GM23338 (cell line): ENCODE measurements around the gene OSBPL1A. TPM values are rescaled to one million over a fixed set of nuclear protein-coding genes. Genes with fewer than 3 reads are reported as not detected.

Source experiments
- ATAC-seq: fragments of 200-7000 bp; cut with Tn5 transposase; 3 replicates; pipeline ENCODE4 v1.9.1; 2020
- DNase-seq: peaks from one replicate; pipeline ENCODE4 v3.0.0-alpha.2; 2015; ENCODE audit warnings: low spot score
- H2AFZ ChIP-seq: fragments of 200-600 bp; sonication (generic); 2 replicates; pipeline ENCODE4 v1.8.0; 2016; ENCODE audit warnings: antibody characterized with exemption, mild to moderate bottlenecking, moderate library complexity
- H3F3A ChIP-seq: fragments of 200-600 bp; sonication (generic); replicated peaks from 2 replicates; pipeline ENCODE4 v1.8.0; 2017; ENCODE audit warnings: antibody characterized with exemption, mixed run types, low read depth
- H3K27ac ChIP-seq: fragments of 200-600 bp; sonication (generic); 2 replicates; pipeline ENCODE4 v1.6.1; 2016; ENCODE audit warnings: low read depth
- H3K27me3 ChIP-seq: fragments of 200-600 bp; sonication (generic); 2 replicates; pipeline ENCODE4 v1.8.0; 2016; ENCODE audit warnings: mild to moderate bottlenecking, mixed run types, moderate library complexity; ENCODE audit not compliant: insufficient read depth
- H3K36me3 ChIP-seq: fragments of 200-600 bp; sonication (generic); 2 replicates; pipeline ENCODE4 v1.8.0; 2016; ENCODE audit warnings: mild to moderate bottlenecking; ENCODE audit not compliant: insufficient read depth
- H3K4me1 ChIP-seq: fragments of 200-600 bp; sonication (generic); 2 replicates; pipeline ENCODE4 v1.8.0; 2016; ENCODE audit warnings: mild to moderate bottlenecking, moderate library complexity; ENCODE audit not compliant: insufficient read depth
- H3K4me2 ChIP-seq: fragments of 200-600 bp; sonication (generic); 2 replicates; pipeline ENCODE4 v1.7.1; 2017; ENCODE audit warnings: mixed run types
- H3K4me3 ChIP-seq: fragments of 200-600 bp; sonication (generic); 2 replicates; pipeline ENCODE4 v1.6.1; 2016; ENCODE audit warnings: mixed run types
- H3K79me2 ChIP-seq: fragments of 200-600 bp; sonication (generic); replicated peaks from 2 replicates; pipeline ENCODE4 v1.8.0; 2017; ENCODE audit warnings: mild to moderate bottlenecking; ENCODE audit not compliant: insufficient read depth
- H3K9me2 ChIP-seq: fragments of 200-600 bp; sonication (generic); 2 replicates; pipeline ENCODE4 v1.8.0; 2017; ENCODE audit not compliant: insufficient read depth
- H4K20me1 ChIP-seq: fragments of 200-600 bp; sonication (generic); replicated peaks from 2 replicates; pipeline ENCODE4 v1.8.0; 2017; ENCODE audit warnings: mild to moderate bottlenecking; ENCODE audit not compliant: insufficient read depth
- H3K27ac Mint-ChIP-seq: 2 replicates; pipeline ENCODE4 v1.8.0; 2020; ENCODE audit warnings: inconsistent platforms, mild to moderate bottlenecking, moderate library complexity, mixed read lengths
- H3K27me3 Mint-ChIP-seq: 3 replicates; pipeline ENCODE4 v1.8.0; 2022; ENCODE audit warnings: low read depth, mild to moderate bottlenecking, moderate library complexity, mixed read lengths, inconsistent platforms; ENCODE audit not compliant: insufficient read depth, poor library complexity
- H3K36me3 Mint-ChIP-seq: 3 replicates; pipeline ENCODE4 v1.8.0; 2021; ENCODE audit warnings: low read depth, mild to moderate bottlenecking, inconsistent platforms, moderate library complexity, mixed read lengths
- H3K4me1 Mint-ChIP-seq: 3 replicates; pipeline ENCODE4 v1.8.0; 2020; ENCODE audit warnings: mild to moderate bottlenecking, inconsistent platforms, mixed read lengths
- H3K4me3 Mint-ChIP-seq: 3 replicates; pipeline ENCODE4 v1.8.0; 2021; ENCODE audit warnings: moderate library complexity, mild to moderate bottlenecking, inconsistent platforms, mixed read lengths
- H3K9me3 Mint-ChIP-seq: 3 replicates; pipeline ENCODE4 v1.8.0; 2020; ENCODE audit warnings: moderate library complexity, mild to moderate bottlenecking, inconsistent platforms, mixed read lengths
- EZH2 ChIP-seq: fragments of 200-600 bp; sonication (generic); IDR thresholded peaks from one replicate; pipeline ENCODE4 v1.8.0; 2017; ENCODE audit warnings: antibody characterized with exemption, mild to moderate bottlenecking, low read depth; ENCODE audit not compliant: unreplicated experiment
- NANOG ChIP-seq: IDR thresholded peaks from 2 replicates; pipeline ENCODE4 v1.6.1; 2016; ENCODE audit warnings: antibody characterized with exemption, borderline replicate concordance
- STAT1 ChIP-seq: IDR thresholded peaks from one replicate; pipeline ENCODE4 v1.6.1; 2016; ENCODE audit warnings: antibody characterized with exemption; ENCODE audit not compliant: unreplicated experiment
- ZNF114 ChIP-seq: fragments of 250-450 bp; sonication (Bioruptor Pico); IDR thresholded peaks from 2 replicates; pipeline ENCODE4 v1.5.0; 2020; ENCODE audit warnings: mild to moderate bottlenecking, moderate library complexity
- ZNF331 ChIP-seq: fragments of 250-450 bp; sonication (Bioruptor Pico); IDR thresholded peaks from 2 replicates; pipeline ENCODE4 v1.5.0; 2020; ENCODE audit warnings: low read depth, mild to moderate bottlenecking, moderate library complexity
- polyA plus RNA-seq: library from polyadenylated mRNA; unstranded; fragments of >200 nt; fragmentation: Nextera tagmentation; extraction: Ambion mirVana; gene quantifications from 2 replicates; pipeline ENCODE4 v1.2.1, GENCODE V29; 2016
- total RNA-seq: library from RNA; depleted of rRNA; stranded (reverse); fragments of >200 nt; shearing (Covaris generic); gene quantifications from 2 replicates; pipeline ENCODE4 v1.2.3, GENCODE V29; 2014
- TF ChIP-seq, protein P1 (sequence below): IDR thresholded peaks from one replicate; pipeline ENCODE4 v1.6.1; 2018; ENCODE audit warnings: antibody characterized with exemption; ENCODE audit not compliant: unreplicated experiment
- TF ChIP-seq, protein P2 (sequence below): IDR thresholded peaks from 2 replicates; pipeline ENCODE4 v1.6.1; 2016; ENCODE audit warnings: antibody characterized with exemption

OSBPL1A gene
- total and polyA plus RNA-seq, 2 experiments from 2014 or later, result 55.6 to 71.4 TPM

DNA sequence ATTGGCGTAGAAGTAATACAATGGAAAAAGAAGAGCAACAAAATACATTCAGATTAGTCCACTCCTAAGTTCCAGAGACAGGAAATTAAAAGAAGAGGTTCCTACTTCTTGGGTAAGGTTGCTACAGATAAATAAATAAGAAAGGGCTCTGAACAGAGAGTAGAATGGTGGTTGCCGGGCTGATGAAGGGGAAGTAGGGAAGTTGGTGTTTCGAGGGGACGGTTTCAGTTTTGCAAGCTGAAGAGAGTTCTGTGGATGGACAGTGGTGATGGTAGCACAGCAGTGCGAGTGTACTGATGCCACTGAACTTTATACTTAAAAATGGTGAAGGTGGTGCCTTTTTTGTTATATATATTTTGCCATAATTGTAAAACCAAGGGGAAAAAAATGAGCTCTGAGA is 210.6 kb downstream of the OSBPL1A start (continued):
- TF ChIP-seq, protein P1, sequence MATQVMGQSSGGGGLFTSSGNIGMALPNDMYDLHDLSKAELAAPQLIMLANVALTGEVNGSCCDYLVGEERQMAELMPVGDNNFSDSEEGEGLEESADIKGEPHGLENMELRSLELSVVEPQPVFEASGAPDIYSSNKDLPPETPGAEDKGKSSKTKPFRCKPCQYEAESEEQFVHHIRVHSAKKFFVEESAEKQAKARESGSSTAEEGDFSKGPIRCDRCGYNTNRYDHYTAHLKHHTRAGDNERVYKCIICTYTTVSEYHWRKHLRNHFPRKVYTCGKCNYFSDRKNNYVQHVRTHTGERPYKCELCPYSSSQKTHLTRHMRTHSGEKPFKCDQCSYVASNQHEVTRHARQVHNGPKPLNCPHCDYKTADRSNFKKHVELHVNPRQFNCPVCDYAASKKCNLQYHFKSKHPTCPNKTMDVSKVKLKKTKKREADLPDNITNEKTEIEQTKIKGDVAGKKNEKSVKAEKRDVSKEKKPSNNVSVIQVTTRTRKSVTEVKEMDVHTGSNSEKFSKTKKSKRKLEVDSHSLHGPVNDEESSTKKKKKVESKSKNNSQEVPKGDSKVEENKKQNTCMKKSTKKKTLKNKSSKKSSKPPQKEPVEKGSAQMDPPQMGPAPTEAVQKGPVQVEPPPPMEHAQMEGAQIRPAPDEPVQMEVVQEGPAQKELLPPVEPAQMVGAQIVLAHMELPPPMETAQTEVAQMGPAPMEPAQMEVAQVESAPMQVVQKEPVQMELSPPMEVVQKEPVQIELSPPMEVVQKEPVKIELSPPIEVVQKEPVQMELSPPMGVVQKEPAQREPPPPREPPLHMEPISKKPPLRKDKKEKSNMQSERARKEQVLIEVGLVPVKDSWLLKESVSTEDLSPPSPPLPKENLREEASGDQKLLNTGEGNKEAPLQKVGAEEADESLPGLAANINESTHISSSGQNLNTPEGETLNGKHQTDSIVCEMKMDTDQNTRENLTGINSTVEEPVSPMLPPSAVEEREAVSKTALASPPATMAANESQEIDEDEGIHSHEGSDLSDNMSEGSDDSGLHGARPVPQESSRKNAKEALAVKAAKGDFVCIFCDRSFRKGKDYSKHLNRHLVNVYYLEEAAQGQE, result no peak
- TF ChIP-seq NANOG, result no peak

DNA sequence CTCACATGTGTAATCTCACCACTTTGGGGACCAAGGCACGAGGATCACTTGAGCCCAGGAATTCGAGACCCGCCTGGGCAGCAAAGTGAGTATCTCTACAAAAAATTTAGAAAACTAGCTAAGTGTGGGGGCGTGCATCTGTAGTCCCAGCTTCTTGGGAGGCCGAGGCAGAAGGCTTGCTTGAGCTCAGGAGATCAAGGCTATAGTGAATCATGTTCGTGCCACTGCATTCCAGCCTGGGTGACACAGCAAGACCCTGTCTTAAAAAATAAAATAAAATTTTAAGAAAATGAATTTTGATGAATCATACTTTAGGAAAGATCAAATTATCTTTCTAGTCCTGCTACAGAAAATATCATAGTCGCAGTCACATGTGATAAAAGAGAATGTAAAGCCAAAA is 211.8 kb downstream of the OSBPL1A start:
- ATAC-seq (no peak), DNase-seq (no peak)
- no peaks in the 10 kb centered on the region for H3K79me2 ChIP-seq
- no peak overlapping the region for H3K4me3 ChIP-seq
- H3F3A ChIP-seq, result no peaks in the 10 kb centered on the region
- H3K4me1 ChIP-seq, result peaks cover 3% of the 10 kb centered on the region; the same call in 1 of the 2 replicates
- peaks cover 5% of the 10 kb centered on the region for H3K27me3 Mint-ChIP-seq
- no peak overlapping the region for H3K27ac Mint-ChIP-seq
- H2AFZ ChIP-seq, result no peak overlapping the region
- no peak for TF ChIP-seq STAT1
- no peak for TF ChIP-seq EZH2
- TF ChIP-seq ZNF114 (CRISPR knock-in tag), result no peak
- TF ChIP-seq, protein P2, sequence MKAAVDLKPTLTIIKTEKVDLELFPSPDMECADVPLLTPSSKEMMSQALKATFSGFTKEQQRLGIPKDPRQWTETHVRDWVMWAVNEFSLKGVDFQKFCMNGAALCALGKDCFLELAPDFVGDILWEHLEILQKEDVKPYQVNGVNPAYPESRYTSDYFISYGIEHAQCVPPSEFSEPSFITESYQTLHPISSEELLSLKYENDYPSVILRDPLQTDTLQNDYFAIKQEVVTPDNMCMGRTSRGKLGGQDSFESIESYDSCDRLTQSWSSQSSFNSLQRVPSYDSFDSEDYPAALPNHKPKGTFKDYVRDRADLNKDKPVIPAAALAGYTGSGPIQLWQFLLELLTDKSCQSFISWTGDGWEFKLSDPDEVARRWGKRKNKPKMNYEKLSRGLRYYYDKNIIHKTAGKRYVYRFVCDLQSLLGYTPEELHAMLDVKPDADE, result no peak
- H3K27ac ChIP-seq, result no peak overlapping the region
- H3K4me2 ChIP-seq, result no peak overlapping the region
- no peaks in the 10 kb centered on the region for H4K20me1 ChIP-seq
- H3K36me3 Mint-ChIP-seq, result peaks cover 2% of the 10 kb centered on the region; the same call in 1 of the 3 replicates
- H3K9me2 ChIP-seq, result no peaks in the 10 kb centered on the region
- no peak overlapping the region for H3K4me3 Mint-ChIP-seq
- H3K9me3 Mint-ChIP-seq, result no peaks in the 10 kb centered on the region
- no peaks in the 10 kb centered on the region for H3K27me3 ChIP-seq
- H3K4me1 Mint-ChIP-seq, result peaks cover 26% of the 10 kb centered on the region
- H3K36me3 ChIP-seq, result no peaks in the 10 kb centered on the region; the same call in 1 of the 2 replicates

DNA sequence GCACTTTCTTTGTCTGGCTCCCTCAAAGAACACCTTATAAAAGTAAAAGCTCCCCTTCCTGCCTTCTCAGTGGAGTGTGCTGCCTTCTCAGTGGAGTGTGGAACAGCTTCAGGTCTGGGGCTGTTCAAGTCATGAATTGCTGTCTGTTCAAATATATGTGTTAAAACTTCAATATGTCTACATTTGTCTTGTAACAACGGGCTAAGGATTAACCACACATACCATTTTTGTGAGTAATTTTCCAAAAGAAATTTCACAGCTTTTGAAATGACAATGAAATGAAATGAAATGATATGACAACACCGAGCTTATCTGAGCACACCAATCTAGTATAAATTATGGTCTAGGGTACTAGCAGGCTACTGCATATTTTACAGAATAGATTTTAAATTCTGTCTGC is 215.8 kb downstream of the OSBPL1A start:
- Histone ChIP-seq H3K27me3 (no peaks in the 10 kb centered on the region), H3K79me2 (no peaks in the 10 kb centered on the region), H2AFZ (no peak overlapping the region), H3K4me2 (no peak overlapping the region), H3K36me3 (no peaks in the 10 kb centered on the region; the same call in 1 of the 2 replicates), H3K4me1 (peaks cover 3% of the 10 kb centered on the region; the same call in 1 of the 2 replicates), H3K9me2 (no peaks in the 10 kb centered on the region), H3F3A (no peaks in the 10 kb centered on the region), H3K27ac (no peak overlapping the region), H3K4me3 (no peak overlapping the region), H4K20me1 (no peaks in the 10 kb centered on the region)
- ATAC-seq (no peak; the same call in 2 of the 3 replicates), DNase-seq (no peak)
- Mint-ChIP-seq H3K27me3 (no peaks in the 10 kb centered on the region), H3K27ac (peak overlapping the region; percentile 9; the same call in 1 of the 2 replicates), H3K9me3 (no peaks in the 10 kb centered on the region), H3K36me3 (peaks cover 12% of the 10 kb centered on the region; the same call in 2 of the 3 replicates), H3K4me1 (peaks cover 15% of the 10 kb centered on the region), H3K4me3 (no peak overlapping the region)
- TF ChIP-seq EZH2 (no peak), ZNF331 (CRISPR knock-in tag) (no peak), ZNF114 (CRISPR knock-in tag) (no peak)
- TF ChIP-seq, protein P2, result no peak
